Duodenal mucosa (tissue), 2 donors: Measurements from ENCODE around the gene CALHM6.

Experiments used
- H3K27ac ChIP-seq: one replicate; pipeline ENCODE4 v1.7.0; 2013; ENCODE audit warnings: low read depth, low read length
- H3K27me3 ChIP-seq, 2 donors: one replicate each; pipeline ENCODE4 v1.7.0; 2013; ENCODE audit warnings: low read length in 2 of 2, control low read depth in 1 of 2; ENCODE audit not compliant: insufficient read depth in 2 of 2, control insufficient read depth in 1 of 2
- H3K36me3 ChIP-seq, 2 donors: one replicate each; pipeline ENCODE4 v1.7.0; 2013; ENCODE audit warnings: low read length in 2 of 2, control low read depth in 1 of 2; ENCODE audit not compliant: insufficient read depth in 2 of 2, control insufficient read depth in 1 of 2
- H3K4me1 ChIP-seq, 2 donors: one replicate each; pipeline ENCODE4 v1.7.0; 2013; ENCODE audit warnings: low read length in 2 of 2, control low read depth in 1 of 2; ENCODE audit not compliant: insufficient read depth in 2 of 2, control insufficient read depth in 1 of 2
- H3K4me3 ChIP-seq, 2 donors: one replicate each; pipeline ENCODE4 v1.7.0; 2013; ENCODE audit warnings: low read length in 2 of 2, low read depth in 1 of 2
- H3K9ac ChIP-seq, 2 donors: one replicate each; pipeline ENCODE4 v1.7.0; 2013; ENCODE audit warnings: low read length in 2 of 2, low read depth in 1 of 2
- H3K9me3 ChIP-seq, 2 donors: one replicate each; pipeline ENCODE4 v1.7.0; 2013; ENCODE audit warnings: low read length in 2 of 2, control low read depth in 1 of 2; ENCODE audit not compliant: control insufficient read depth in 1 of 2

Gene CALHM6

GRCh38 chr6:116461331-116461931 lies at the start of gene CALHM6:
CALHM6 (plus strand) TSS chr6:116461375; CDS start chr6:116461930, 555 bp downstream.
- Histone ChIP-seq H3K27me3 (peaks cover 0 to 10% of the 10 kb centered on the region in 2 donors), H3K4me1 (peaks cover 8% of the 10 kb centered on the region in 2 donors), H3K36me3 (no peaks in the 10 kb centered on the region), H3K9me3 (no peaks in the 10 kb centered on the region), H3K9ac (peak within 1 kb of the TSS; percentile 15 to 34), H3K27ac (peak within 1 kb of the TSS; percentile 48), H3K4me3 (peak within 1 kb of the TSS; percentile 67 to 75)

DNA sequence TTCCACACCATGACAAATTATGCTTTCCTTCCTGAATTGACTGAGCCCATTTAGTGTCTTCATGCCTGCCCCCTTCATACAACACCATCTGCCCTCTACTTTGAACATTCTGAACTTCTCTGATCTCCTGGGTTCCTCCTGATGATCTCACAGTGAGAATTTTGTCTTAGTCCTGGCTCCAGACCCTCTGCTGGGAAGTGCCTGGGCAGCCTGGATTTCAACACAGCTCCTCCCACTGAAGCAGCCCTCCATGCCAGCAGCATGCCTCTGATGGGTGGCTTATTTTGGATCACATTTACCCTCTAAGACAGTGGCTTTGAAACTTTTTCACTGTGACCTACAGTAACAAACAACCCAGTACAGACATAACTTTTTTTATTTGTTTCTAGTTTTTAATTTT lies 48.9 kb upstream of the CALHM6 start:
- Histone ChIP-seq H3K27ac (no peak overlapping the region), H3K27me3 (no peaks in the 10 kb centered on the region), H3K9ac (no peak overlapping the region), H3K4me1 (peaks cover 7% of the 10 kb centered on the region in 2 donors), H3K36me3 (no peaks in the 10 kb centered on the region), H3K4me3 (no peak overlapping the region), H3K9me3 (no peaks in the 10 kb centered on the region)

DNA sequence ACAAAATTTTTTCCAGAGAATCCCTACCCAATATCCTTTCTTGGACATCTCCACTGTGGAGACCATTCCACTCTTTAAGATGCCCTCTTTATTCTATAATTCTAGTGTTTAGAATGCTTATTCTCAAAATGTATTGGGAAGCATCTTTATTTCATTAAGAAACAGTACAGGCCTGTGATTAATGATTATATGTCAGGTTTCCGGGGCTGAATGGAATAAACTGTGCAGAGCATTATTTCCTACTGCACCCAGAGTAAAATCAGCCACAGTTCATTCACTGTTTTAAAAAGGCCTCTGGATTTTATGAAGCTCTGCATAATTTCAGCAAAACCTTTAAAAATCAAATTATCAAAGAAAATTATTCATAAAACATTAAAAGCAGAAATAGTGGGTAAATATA lies 47.8 kb upstream of the CALHM6 start:
- no peak overlapping the region for H3K27ac ChIP-seq
- H3K9me3 ChIP-seq, result no peaks in the 10 kb centered on the region
- peaks cover 7% of the 10 kb centered on the region in 2 donors for H3K4me1 ChIP-seq
- no peaks in the 10 kb centered on the region for H3K27me3 ChIP-seq
- no peak overlapping the region for H3K9ac ChIP-seq
- no peak overlapping the region for H3K4me3 ChIP-seq
- H3K36me3 ChIP-seq, result no peaks in the 10 kb centered on the region

- Histone ChIP-seq H3K27ac (no peak overlapping the region), H3K36me3 (no peaks in the 10 kb centered on the region), H3K4me1 (no peaks in the 10 kb centered on the region), H3K9ac (no peak overlapping the region), H3K9me3 (no peaks in the 10 kb centered on the region), H3K4me3 (no peak overlapping the region), H3K27me3 (no peaks in the 10 kb centered on the region)
These were observed 43.5 kb upstream of the CALHM6 start for GRCh38 chr6:116417661-116418060.

GRCh38 chr6:116419069-116419786 lies 41.9 kb upstream of the CALHM6 start:
- Histone ChIP-seq H3K36me3 (no peaks in the 10 kb centered on the region), H3K4me1 (no peaks in the 10 kb centered on the region), H3K27me3 (no peaks in the 10 kb centered on the region), H3K9ac (no peak overlapping the region), H3K27ac (no peak overlapping the region), H3K4me3 (no peak overlapping the region), H3K9me3 (no peaks in the 10 kb centered on the region)

DNA sequence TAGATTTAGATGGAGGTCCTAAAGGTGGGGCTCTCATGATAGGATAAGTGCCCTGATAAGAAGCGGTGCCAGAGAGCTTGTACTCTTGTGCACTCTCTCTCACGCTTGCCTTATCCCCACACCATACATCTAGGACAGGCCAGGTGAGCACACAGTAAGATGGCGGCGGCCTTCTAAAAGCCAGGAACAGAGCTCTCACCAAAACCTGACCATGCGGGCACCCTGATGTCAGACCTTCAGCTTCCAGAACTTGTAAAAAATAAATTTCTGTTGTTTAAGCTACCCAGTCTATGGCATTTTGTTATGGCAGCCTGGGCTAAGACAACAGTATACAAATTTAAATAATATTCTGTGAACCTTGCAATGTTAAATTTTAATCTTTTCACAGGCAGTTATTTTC lies 40.8 kb upstream of the CALHM6 start:
- Histone ChIP-seq H3K9ac (no peak overlapping the region), H3K4me3 (no peak overlapping the region), H3K36me3 (no peaks in the 10 kb centered on the region), H3K27me3 (no peaks in the 10 kb centered on the region), H3K4me1 (no peaks in the 10 kb centered on the region), H3K27ac (no peak overlapping the region), H3K9me3 (no peaks in the 10 kb centered on the region)

DNA sequence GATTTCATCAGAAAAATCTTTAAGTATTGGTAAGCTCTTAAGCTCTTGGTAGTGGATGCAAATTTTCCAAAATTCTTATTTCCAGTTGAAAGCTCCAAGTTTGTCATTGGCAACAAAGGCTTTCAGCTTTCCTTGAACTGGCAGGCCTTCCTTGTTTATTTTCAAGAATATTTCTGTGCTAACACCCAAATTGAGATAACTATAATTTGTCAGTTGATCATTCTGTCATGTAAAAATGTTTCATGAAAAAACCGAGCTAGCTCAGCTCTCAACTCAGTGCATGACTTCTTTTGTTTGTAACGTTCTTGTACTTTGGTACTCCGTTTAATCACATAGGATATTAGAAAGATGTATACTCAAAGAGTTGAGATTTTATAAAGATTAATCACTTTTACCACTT lies 38.9 kb upstream of the CALHM6 start:
- Histone ChIP-seq H3K36me3 (no peaks in the 10 kb centered on the region), H3K27me3 (no peaks in the 10 kb centered on the region), H3K27ac (no peak overlapping the region), H3K4me1 (no peaks in the 10 kb centered on the region), H3K9ac (no peak overlapping the region), H3K9me3 (no peaks in the 10 kb centered on the region), H3K4me3 (no peak overlapping the region)

DNA sequence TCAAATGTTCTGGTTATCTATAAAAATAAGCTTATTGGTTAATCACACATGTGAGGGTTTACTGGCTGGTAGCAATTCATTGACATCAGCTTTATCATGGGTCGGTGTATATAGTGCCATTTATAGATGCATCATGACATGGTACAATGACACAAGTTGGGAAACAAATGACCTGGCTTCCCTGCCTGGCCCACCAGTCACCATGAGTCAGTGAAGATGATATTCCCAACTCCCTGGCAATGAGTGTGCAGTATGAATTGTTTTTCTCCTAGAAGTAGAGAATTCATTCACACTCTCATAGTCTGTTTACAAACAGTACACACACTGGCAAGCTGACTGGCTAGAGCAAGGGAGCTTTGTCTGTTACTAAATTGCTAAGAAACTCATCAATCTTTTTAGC lies 37.2 kb upstream of the CALHM6 start:
- no peaks in the 10 kb centered on the region for H3K4me1 ChIP-seq
- H3K36me3 ChIP-seq, result peaks cover 0 to 3% of the 10 kb centered on the region in 2 donors
- H3K27me3 ChIP-seq, result no peaks in the 10 kb centered on the region
- H3K4me3 ChIP-seq, result no peak overlapping the region
- no peaks in the 10 kb centered on the region for H3K9me3 ChIP-seq
- no peak overlapping the region for H3K9ac ChIP-seq
- H3K27ac ChIP-seq, result no peak overlapping the region

DNA sequence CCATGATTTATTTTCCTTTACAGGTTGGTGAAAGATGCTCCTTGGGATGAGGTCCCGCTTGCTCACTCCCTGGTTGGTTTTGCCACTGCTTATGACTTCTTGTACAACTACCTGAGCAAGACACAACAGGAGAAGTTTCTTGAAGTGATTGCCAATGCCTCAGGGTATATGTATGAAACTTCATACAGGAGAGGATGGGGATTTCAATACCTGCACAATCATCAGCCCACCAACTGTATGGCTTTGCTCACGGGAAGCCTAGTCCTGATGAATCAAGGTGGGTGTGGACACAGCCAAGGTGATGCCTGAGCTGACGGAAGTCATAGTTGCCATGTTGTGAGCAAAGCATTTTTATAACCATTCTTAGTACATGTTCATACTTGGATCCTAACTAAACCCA lies 34.6 kb upstream of the CALHM6 start:
- H3K36me3 ChIP-seq, result peaks cover 0 to 10% of the 10 kb centered on the region in 2 donors
- H3K4me3 ChIP-seq, result no peak overlapping the region
- H3K9ac ChIP-seq, result no peak overlapping the region
- H3K4me1 ChIP-seq, result no peaks in the 10 kb centered on the region
- H3K27me3 ChIP-seq, result no peaks in the 10 kb centered on the region
- no peaks in the 10 kb centered on the region for H3K9me3 ChIP-seq
- no peak overlapping the region for H3K27ac ChIP-seq

GRCh38 chr6:116429111-116429510 lies 32.1 kb upstream of the CALHM6 start:
- Histone ChIP-seq H3K4me1 (no peaks in the 10 kb centered on the region), H3K9me3 (no peaks in the 10 kb centered on the region), H3K36me3 (peaks cover 4 to 12% of the 10 kb centered on the region in 2 donors), H3K27ac (no peak overlapping the region), H3K27me3 (no peaks in the 10 kb centered on the region), H3K4me3 (no peak overlapping the region), H3K9ac (no peak overlapping the region)
